Right atrium auricular region (tissue), 2 donors: ENCODE measurements around the gene CACNA2D3. TPM values are rescaled to one million over a fixed set of nuclear protein-coding genes. Genes with fewer than 3 reads are reported as not detected.

ENCODE experiments used
- DNase-seq: peaks from one replicate; pipeline ENCODE4 v3.0.0-alpha.2; 2019; ENCODE audit warnings: low spot score
- H3K27ac ChIP-seq, 2 donors: fragments of 200-600 bp; sonication (generic); 1 replicate in 1 of 2; 2 replicates in 1 of 2; pipeline ENCODE4 v1.5.1; 2016 to 2019
- H3K27me3 ChIP-seq, 2 donors: fragments of 200-600 bp; sonication (generic); one replicate each; pipeline versions ENCODE4 v1.5.1 to v1.6.0; 2017 to 2019
- H3K36me3 ChIP-seq: fragments of 200-600 bp; sonication (generic); one replicate; pipeline ENCODE4 v1.5.1; 2016
- H3K4me1 ChIP-seq, 2 donors: fragments of 200-600 bp; sonication (generic); one replicate each; pipeline versions ENCODE4 v1.5.1 to v1.6.0; 2017 to 2019
- H3K4me3 ChIP-seq, 2 donors: fragments of 200-600 bp; sonication (generic); 1 replicate in 1 of 2; 2 replicates in 1 of 2; pipeline ENCODE4 v1.5.1; 2017 to 2019; ENCODE audit warnings: mild to moderate bottlenecking in 1 of 2, moderate library complexity in 1 of 2
- H3K9me3 ChIP-seq, 2 donors: fragments of 200-600 bp; sonication (generic); one replicate each; pipeline ENCODE4 v1.5.1; 2019
- total RNA-seq, 2 donors: library from RNA; depleted of rRNA; stranded (reverse); fragments of >200 nt; gene quantifications; one replicate each; pipeline ENCODE4 v1.1.0, GENCODE V29; 2016
- TF ChIP-seq, protein P1 (sequence below), 2 donors: fragments of 200-600 bp; sonication (generic); IDR thresholded peaks; one replicate each; pipeline ENCODE4 v1.5.1; 2019; ENCODE audit warnings: antibody characterized with exemption in 2 of 2

The CACNA2D3 gene
- total RNA-seq, 2 donors from 2014 or later: 10.9 to 17.2 TPM

DNA sequence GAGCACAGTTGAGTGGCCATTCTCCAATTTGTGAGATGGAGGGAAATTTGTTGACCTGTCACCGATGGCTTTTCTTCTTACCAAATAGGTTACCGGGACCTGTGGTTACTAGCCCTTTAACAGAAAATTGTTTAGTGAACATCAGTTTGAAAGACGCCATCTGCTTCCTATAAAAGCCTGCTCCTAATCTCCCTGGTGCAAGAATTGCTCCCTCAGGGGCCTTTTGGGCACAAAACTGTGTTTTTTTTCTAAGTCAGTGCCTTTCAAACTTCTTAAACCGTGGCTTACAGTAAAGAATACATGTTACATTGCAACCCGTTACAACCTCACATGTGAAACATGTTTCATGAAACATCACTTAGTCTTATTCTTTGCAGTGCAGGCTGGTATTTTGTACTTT is 15.0 kb downstream of the CACNA2D3 start:
- Histone ChIP-seq H3K4me1 (no peaks in the 10 kb centered on the region), H3K27ac (no peak overlapping the region), H3K36me3 (no peaks in the 10 kb centered on the region), H3K9me3 (no peaks in the 10 kb centered on the region), H3K4me3 (no peak overlapping the region), H3K27me3 (no peaks in the 10 kb centered on the region)
- TF ChIP-seq, protein P1, sequence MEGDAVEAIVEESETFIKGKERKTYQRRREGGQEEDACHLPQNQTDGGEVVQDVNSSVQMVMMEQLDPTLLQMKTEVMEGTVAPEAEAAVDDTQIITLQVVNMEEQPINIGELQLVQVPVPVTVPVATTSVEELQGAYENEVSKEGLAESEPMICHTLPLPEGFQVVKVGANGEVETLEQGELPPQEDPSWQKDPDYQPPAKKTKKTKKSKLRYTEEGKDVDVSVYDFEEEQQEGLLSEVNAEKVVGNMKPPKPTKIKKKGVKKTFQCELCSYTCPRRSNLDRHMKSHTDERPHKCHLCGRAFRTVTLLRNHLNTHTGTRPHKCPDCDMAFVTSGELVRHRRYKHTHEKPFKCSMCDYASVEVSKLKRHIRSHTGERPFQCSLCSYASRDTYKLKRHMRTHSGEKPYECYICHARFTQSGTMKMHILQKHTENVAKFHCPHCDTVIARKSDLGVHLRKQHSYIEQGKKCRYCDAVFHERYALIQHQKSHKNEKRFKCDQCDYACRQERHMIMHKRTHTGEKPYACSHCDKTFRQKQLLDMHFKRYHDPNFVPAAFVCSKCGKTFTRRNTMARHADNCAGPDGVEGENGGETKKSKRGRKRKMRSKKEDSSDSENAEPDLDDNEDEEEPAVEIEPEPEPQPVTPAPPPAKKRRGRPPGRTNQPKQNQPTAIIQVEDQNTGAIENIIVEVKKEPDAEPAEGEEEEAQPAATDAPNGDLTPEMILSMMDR (IDR thresholded peaks at IDR 0.05): no peak
- no peak for DNase-seq

DNA sequence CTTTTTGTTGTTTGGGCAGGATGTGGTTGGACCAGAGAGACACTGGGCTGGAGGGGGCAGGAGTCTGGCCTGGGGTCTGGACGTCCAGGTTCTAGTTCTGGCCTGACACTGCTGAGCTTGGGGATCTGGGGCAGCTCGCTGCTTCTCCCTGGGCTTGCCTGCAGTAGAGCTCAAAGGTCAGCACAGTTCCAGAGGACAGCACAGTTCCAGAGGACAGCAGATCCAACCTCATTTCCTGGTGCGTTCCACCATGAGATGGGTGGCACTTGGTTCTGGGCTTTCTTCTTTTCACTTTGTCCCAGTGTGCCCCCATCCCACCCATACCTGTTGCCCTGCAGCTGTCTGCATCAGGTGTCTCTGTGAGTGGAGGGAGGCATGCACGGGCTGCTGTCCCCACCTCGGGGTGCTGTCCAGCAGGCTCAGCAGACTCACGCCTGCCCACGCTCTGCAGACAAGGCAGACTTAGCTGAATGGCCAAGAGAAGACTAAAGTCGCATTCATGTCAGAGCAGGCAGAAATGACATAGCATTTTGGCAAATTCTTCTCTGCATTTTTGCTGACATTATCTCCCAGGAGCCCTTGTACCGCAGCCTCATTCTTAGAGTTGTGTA is 16.7 kb downstream of the CACNA2D3 start:
- no peaks in the 10 kb centered on the region for H3K36me3 ChIP-seq
- H3K27ac ChIP-seq: no peak overlapping the region
- TF ChIP-seq, protein P1 (IDR thresholded peaks at IDR 0.05): no peak
- DNase-seq: no peak
- no peaks in the 10 kb centered on the region for H3K9me3 ChIP-seq
- H3K4me1 ChIP-seq: no peaks in the 10 kb centered on the region
- no peaks in the 10 kb centered on the region for H3K27me3 ChIP-seq
- H3K4me3 ChIP-seq: no peak overlapping the region

DNA sequence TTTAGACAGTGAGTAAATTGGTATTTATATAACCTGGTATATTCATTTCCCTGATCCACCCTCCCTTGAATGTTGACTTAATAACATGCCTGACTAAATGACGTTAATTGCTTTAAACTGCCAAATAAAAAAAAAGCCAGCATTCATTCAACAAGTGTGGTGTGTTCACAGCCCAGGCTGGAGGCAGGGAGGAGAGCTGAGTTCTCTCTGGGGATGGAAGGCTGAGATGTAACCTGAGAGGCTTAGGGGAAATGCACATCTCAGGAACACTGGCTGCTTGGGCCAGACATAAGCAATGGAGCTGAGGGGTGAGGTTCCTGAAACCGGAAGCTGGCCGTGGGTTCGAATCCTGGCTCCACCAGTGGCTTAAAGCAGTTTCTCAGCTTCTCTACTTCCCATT is 17.3 kb downstream of the CACNA2D3 start:
- Histone ChIP-seq H3K9me3 (no peaks in the 10 kb centered on the region), H3K4me1 (no peaks in the 10 kb centered on the region), H3K27ac (no peak overlapping the region), H3K4me3 (no peak overlapping the region), H3K27me3 (no peaks in the 10 kb centered on the region), H3K36me3 (no peaks in the 10 kb centered on the region)
- no peak for DNase-seq
- TF ChIP-seq, protein P1 (IDR thresholded peaks at IDR 0.05): no peak

DNA sequence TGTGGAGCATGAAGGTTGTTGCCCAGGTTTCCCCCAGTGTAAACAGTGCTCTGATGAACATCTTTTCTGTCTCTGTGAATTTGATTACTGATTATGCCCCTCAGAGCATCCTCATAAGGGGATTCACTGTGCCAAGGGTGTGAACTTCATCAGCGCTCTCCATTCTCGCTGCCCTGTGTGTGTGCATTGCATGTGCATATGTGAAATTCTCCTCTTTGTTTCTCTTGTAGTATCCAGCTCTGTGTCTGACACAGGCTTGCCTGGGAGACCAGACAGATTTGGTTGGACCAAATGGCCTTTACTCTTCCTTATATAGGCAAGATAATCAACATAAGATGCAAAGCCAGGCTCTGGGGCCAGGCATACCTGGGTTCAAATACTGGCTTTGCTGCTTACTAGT is 21.9 kb downstream of the CACNA2D3 start:
- H3K36me3 ChIP-seq: no peaks in the 10 kb centered on the region
- no peak overlapping the region for H3K4me3 ChIP-seq
- DNase-seq: no peak

DNA sequence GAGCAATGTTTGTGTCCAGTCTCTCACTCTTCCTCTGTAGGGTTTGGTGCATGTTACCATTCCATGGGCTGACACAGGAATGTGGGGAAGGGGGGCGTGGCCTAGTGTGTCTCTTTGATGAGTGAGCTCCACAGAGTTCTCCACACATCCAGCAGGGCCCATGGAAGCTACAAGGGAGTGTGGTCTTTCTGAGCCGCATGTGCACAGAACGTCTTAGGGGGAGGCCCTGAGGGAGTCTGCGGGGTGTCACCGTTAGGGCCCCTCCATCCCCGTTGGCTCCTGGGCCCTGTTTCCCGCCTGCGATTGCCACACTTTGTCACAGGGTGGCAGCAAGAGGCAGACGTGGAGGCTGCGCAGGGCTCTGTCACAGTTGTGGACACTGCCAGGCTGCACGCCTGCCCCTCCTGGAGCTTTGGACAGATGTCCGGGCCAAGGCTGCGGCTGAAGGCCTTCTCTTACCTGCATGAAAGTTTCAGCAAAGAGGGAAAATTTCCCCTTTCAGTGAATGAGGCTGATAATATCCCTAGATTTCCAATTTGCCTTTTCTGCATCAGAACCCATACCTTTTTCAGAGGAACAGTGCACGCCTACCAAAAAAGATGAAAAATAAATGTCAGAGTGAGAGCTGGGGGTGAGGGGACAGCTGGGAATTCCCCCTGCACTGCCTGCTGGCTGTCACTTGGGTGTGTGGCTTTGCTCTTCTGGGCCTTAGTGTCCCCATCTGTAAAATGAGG is 24.3 kb downstream of the CACNA2D3 start:
- no peak overlapping the region for H3K27ac ChIP-seq
- no peaks in the 10 kb centered on the region for H3K9me3 ChIP-seq
- peak; percentile 71 for DNase-seq
- no peaks in the 10 kb centered on the region for H3K36me3 ChIP-seq
- H3K27me3 ChIP-seq: no peaks in the 10 kb centered on the region
- H3K4me3 ChIP-seq: no peak overlapping the region
- TF ChIP-seq, protein P1 (IDR thresholded peaks at IDR 0.05): peak; percentile 71 to 84
- peaks cover 0 to 18% of the 10 kb centered on the region in 2 donors for H3K4me1 ChIP-seq

More for the DNA sequence above, 21.9 kb downstream of the CACNA2D3 start:
- H3K27me3 ChIP-seq: no peaks in the 10 kb centered on the region
- peaks cover 0 to 15% of the 10 kb centered on the region in 2 donors for H3K4me1 ChIP-seq
- no peak overlapping the region for H3K27ac ChIP-seq
- TF ChIP-seq, protein P1 (IDR thresholded peaks at IDR 0.05): no peak
- H3K9me3 ChIP-seq: no peaks in the 10 kb centered on the region
